IPS-NIHi7 (cell line): Measurements from ENCODE around the gene KCNQ2.

Source experiments
- DNase-seq: peaks from one replicate; pipeline ENCODE4 v3.0.0; 2012; ENCODE audit warnings: mixed read lengths; ENCODE audit errors: extremely low spot score

KCNQ2 gene

GRCh38 chr20:63403403-63404105, 68.9 kb downstream of the KCNQ2 start:
- DNase-seq: no peak

DNA sequence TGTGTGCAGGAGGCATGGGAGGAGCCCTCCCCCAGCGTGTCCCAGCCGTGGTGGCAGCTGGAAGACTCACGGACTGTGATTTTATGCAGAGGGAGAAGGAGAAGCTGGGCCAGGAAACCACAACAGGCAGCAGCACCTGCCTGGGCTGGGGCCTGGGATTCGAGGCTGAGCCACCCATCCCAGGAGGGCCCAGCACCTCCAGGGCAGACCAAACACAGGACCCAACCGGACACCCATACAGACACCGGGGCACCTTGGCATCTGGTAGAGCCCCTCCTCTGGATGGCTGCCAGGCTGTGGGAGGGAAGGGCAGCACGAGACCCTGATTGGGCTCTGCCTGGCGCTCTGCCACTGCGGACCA, 69.6 kb downstream of the KCNQ2 start:
- no peak for DNase-seq

DNA sequence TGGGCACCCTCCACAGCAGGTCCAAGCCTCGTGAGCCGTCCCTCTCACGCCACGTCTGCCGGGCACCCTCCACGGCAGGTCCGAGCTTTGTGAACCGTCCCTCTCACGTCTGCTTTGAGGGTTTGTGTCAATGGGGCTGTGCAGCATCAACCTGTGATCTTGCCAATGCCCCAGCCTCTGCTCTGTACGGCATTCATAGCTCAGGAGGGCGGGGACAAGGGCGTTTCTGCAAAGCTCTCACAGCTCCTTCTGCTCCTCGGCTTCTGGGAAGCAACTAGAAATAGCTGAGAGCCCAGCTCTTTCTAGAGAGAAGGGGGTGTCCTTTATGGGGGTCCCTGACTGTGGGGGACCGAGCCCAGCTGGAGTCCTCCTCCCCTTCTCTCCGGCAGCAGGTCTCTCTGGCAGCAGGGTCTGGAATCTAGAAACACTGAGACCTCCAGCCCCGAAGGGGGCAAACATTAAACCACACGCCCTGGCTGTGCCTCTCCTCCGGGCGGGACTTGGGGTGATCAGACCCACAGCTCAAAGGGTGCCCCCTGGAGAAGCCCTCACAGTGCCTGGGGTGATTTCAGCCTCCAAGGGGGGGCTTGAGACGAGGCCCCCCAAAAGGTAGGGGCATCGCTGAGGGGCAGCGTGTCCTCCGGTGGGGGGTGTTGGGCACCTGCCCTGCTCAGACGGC, 70.1 kb downstream of the KCNQ2 start:
- no peak for DNase-seq

DNA sequence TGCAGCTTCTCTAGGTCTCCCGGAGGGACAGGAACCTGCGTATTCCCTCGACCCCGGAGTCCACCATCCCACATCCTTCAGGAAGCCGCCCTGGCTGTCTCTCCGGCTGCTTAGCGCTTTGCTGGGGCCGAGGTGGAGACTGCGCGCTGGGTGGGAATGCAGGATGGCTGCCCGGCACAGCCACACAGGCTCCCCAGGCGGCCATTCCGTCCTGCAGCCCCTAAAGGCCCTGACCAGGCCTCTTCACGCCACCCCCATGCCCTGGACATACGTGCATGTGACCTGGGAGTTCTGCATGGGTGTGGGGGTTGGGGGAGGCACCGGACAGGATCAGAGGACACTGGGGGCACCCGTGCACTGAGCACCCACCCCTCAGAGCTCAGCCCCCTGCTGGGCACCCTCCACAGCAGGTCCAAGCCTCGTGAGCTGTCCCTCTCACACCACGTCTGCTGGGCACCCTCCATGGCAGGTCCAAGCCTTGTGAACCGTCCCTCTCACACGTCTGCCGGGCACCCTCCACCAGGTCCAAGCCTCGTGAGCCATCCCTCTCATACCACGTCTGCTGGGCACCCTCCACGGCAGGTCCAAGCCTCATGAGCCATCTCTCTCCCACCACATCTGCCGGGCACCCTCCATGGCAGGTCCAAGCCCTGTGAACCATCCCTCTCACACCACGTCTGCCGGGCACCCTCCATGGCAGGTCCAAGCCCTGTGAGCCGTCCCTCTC, 70.9 kb downstream of the KCNQ2 start:
- no peak for DNase-seq

DNA sequence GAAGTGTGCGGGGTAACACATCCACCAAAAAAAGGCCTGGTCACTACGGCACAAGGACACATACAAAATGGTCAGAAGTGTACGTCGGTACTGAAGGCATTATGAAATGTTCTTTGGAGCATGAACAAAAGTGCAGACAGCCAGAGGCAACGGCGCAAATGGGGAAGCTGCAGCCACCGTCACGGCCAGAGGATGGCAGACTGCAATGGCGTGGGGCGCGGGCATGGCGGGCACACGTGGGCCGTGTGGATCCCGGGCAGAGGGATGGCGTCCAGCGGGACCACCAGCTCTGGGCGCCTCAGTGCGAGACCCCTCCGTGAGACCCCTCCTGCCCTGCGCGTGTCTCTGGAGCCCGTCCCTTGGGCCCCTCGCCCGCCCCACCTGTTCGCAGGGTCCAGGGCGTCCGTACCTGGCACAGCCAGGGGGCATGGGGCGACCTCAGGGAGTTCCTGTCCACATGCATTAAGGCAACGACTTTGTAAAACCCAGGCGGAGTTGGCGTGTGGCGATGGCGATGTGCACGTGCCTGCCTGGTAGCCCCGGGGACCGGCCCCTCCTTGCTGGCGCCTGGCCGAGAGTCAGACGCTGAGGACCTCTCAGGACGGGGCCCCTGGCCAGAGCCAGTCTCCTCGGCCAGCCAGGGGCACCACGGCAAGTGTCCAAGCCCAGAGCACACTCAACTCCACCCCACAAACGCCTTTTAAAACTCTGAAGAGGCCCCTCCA, 71.8 kb downstream of the KCNQ2 start:
- DNase-seq: no peak

- DNase-seq: no peak
Measured at GRCh38 chr20:63399596-63400375, 72.7 kb downstream of the KCNQ2 start.

DNA sequence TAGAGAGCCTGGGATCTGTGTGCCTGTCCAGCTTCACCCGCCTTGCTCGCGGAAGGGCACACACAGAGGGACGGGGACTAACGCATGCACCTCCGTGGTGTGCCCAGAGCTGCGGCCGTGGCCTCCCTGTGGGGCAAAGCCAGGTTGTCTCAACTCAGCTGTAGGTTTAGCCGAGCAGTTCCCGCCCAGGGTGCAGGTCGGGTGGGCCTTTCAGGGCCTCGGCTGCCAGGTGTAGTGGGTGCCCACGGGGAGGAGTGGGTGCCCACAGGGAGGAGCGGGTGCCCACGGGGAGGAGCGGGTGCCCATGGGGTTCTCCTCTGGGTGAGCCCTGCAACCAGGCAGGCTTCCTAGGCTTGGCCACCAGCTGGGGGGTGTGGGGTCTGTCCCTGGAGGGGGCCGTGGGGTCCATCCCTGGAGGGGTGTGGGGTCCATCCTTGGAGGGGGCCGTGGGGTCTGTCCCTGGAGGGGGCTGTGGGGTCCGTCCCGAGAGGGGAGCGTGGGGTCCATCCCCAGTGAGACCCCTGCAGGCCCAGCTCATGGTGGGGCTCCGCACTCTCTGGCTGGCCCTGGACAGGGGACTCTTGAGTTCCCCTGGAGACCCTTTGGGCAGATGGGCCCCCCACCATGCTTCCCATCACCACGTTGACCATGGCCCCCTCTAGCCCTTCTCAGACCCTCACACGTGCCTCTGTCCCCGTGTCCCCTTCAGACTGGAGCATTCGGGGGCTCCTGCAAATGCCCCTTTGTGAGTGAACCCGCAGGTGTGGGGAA, 73.5 kb downstream of the KCNQ2 start:
- DNase-seq: no peak

- no peak for DNase-seq
Measured at GRCh38 chr20:63397946-63398450, 74.5 kb downstream of the KCNQ2 start.

GRCh38 chr20:63397155-63397843, 75.2 kb downstream of the KCNQ2 start:
- DNase-seq: no peak

DNA sequence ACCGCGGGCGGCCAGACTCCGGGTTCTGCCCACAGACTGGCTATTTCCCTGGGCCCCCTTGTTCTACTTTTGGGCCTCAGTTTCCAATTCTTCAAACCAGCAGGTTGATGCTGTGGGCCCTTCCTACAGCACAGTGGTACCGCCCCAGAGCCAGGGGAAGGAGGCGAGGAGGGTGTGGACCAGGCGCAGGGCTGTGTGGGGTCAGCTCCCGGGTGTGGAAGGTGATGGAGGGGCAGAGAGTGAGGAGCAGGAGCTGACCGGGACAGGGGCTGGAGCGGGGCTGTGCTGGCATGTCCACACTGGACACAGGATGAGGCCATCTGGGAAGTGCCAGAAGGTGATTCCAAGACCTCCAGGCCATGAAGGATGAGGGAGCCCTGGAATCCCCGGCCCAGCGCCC, 76.2 kb downstream of the KCNQ2 start:
- no peak for DNase-seq

DNA sequence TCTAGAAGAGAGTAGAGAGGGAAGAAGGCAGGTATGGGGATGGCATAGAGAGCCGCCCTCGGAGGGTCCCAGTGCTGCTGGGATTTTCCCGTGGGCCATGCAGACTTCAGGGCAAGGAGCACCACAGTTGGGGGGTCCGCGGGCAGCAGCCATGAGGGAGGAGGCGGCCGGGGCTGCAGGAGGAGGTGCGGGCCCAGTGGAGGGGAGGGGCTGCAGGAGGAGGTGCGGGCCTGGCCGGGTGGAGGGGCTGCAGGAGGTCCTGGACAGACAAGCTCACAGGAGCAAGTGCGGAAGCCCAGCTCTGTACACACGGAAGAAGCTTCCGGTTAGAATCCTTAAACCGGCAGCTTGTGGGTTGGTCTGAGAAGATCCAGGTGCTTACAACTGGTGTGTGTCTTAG, 76.7 kb downstream of the KCNQ2 start:
- no peak for DNase-seq

GRCh38 chr20:63394920-63395455, 77.5 kb downstream of the KCNQ2 start:
- DNase-seq: no peak

- peak; percentile 67 for DNase-seq
Measured at GRCh38 chr20:63394069-63394919, 78.2 kb downstream of the KCNQ2 start.

GRCh38 chr20:63393566-63393965, 78.9 kb downstream of the KCNQ2 start:
- DNase-seq: no peak

- DNase-seq: no peak
Measured at GRCh38 chr20:63392465-63393365, 79.7 kb downstream of the KCNQ2 start.

- no peak for DNase-seq
Measured at GRCh38 chr20:63387917-63388316, 84.5 kb downstream of the KCNQ2 start.

DNA sequence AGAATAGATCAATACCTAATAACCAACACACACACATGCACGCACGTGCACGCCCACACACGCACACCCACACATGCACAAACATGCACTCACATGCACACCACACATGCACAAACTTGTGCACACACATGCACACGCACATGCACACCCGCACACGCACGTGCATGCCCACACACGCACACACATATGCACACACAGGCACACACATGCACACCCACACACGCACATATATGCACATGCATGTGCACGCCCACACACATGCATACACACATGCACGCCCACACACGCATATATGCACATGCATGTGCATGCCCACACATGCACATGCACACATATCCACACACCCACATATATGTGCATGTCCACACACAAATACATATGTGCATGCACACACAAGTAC, 85.1 kb downstream of the KCNQ2 start:
- no peak for DNase-seq

GRCh38 chr20:63386491-63386890, 86.0 kb downstream of the KCNQ2 start:
- no peak for DNase-seq
